Inferior parietal cortex (tissue), 1 donor: Measurements from ENCODE around the gene AKAP13.
"Not testable (repeated sequence)": the region's sequence is repeated elsewhere in the genome, so short reads cannot be mapped to it uniquely, and the experiment has no call there.

Experiments used
- DNase-seq: peaks from one replicate; pipeline ENCODE4 v3.0.0-alpha.2; 2016; ENCODE audit errors: extremely low spot score

AKAP13 gene

DNA sequence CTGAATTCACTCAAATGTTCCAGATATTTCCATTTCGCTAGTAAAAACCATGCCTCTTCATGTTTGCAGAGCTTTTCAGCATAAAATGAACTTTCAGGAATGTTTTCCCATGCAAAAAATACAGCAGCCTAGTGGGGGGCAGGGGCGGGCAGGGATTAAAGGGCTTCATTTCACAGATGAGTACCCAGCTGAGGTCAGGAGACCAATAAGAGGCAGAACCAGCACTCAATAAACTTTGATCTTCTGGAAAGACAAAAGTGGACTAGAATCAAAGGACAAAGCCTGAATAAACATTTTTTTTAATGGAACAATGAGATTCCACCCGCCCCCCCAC lies 406.3 kb downstream of the AKAP13 start:
- no peak for DNase-seq

DNA sequence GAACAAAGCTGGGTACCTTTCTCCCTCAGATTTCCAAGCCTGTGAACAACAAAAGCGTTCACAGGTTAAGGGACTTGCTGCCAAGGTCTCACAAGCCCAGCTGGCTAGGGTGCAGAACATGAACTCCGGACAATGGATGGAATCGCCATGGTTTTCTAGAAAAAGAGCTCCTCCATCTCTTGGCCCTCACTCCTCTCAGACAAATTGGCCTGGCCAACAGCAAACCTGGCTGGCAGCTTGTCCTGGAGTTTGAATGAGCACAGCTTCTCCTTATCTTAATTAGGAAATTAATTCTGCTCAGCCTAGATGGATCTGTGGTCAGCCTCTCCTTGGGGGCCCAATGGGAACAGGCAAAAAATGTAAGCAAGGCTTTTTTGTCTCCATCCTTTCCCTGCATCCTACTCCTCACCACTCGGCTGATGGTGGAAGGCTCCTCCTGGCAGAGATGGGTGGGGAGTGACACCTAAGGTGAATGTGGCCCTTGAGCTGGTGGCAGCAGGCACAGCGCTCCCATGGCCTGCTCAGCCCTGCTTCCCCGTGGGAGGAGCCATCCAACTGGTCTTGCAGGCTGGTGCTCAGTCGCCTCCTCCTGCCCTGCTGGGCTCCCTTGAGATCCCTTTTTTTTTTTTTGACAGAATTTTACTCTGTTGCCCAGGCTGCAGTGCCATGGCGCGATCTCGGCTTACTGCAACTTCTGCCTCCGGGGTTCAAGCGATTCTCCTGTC lies 408.5 kb downstream of the AKAP13 start:
- DNase-seq = no peak

DNA sequence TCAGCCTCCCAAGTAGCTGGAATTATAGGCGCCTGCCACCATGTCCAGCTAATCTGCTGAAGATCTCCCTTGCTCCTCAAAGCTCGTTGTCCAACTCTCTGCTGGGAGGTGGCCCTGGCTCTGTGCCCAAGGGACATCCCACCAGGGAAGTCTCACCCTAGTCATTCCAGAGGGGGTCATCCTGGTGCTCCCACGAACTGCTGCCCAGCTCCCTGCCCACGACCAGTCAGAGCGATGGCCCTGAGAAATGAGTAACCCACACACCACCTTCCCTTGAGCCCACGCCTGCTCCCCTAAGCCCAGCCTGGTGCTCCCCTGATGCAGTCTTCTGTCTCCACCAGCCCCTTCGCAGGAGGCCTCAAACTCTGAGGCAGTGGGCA lies 409.1 kb downstream of the AKAP13 start:
- no peak for DNase-seq

DNA sequence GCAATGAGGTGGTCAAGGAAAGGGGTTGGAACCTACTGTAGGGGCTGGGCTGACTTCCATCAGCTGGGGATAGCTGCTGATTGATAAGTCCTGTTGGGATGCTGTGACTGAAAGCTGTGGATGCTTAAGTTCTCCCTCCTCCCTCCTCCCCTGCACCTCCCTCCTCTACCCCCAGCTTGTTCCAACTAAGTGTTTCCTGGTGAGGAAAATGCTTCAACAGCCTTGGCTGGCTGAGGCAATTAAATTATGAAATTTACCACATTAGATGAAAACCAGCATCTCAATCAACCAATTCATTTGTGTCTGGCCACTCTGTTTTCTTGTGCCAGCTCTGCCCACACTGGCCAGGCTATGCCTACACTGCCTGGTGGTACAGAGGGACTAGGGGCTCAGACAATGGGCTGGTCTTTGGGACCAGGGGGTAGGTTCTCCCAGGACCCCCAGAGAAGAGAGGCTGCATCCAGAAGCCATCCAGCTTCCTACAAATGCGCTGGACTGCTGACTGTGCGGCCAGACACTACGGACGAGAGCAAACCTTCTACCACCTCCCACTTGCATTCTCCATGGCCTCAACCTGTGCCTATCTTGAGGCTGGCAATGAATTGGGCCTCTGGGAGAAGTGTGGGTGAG lies 411.8 kb downstream of the AKAP13 start:
- no peak for DNase-seq

DNA sequence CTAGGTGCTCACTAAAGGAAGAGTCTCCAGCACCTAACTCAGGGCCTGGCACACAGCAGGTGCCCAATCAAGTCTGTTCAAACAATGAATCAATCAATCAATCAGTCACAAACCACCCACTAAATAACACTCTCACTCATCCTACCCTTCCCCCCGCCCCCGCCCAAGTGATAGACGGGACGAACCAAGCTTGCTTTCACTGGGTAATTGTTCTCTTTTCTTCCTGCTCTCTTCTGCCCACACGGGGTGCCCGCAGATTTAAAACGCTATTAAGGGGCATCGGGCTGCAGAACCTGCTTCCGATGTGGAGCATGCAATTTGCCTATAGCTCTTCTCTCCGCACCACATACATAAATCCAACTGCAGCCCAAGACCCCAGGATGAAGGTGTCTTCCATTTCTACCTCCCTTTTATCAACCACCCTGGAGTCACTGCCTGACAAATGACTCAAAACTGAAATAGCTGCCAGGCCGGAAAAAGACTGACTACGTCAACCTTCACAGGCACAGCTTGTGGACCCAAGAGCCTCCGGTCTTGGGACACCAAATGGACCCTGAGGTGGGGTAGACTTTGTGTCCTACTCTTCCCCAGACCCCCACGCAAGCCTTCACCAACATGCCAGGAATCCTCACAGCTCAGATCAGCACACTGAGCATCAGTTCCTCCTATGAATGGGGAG lies 412.6 kb downstream of the AKAP13 start:
- no peak for DNase-seq

DNA sequence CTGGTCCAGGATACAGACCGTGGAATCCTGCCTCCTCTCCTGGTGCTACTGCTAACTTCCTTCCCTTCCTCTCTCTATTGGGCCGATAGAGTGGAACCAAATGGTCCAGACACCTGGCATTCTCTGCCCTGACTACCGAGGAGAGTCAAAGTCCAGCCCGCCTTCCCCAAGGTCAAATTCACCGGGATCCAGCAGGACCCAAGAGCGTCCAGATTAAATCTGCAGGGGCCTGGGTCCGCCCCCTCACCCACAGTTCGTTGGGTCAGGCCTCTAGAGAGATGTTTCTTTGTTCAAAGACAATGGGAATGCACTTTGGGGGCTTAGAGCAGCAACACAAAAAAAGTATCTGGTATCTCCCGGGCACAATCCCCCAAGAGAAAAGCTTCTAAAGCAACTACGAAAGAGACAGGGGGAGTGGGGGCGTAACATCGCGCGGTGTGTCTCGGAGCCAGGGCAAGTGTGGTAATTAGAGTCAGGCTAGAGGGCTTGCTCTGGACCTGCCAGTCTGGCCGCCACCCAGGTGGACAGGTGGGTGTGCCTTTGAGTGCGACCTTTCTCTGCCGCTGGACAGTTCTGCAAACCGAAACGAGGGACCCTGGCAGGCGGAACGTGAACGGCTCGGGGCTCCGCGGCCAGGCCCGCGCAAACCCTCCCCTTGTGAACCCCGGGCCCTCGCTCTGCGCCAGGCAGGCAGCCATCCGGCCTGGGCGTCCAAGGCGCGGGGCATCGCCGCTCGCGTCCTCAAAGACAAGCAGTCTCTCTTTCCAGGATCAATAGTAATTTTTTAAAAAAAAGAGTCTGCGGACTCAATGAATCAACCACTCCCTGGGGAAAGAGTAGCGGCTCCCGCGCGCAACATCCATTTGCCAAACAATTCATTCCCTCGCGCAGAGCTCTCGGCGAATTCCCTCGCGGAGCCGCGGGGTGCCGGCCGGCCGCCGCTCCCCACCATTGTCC lies 413.5 kb downstream of the AKAP13 start:
- no peak for DNase-seq

DNA sequence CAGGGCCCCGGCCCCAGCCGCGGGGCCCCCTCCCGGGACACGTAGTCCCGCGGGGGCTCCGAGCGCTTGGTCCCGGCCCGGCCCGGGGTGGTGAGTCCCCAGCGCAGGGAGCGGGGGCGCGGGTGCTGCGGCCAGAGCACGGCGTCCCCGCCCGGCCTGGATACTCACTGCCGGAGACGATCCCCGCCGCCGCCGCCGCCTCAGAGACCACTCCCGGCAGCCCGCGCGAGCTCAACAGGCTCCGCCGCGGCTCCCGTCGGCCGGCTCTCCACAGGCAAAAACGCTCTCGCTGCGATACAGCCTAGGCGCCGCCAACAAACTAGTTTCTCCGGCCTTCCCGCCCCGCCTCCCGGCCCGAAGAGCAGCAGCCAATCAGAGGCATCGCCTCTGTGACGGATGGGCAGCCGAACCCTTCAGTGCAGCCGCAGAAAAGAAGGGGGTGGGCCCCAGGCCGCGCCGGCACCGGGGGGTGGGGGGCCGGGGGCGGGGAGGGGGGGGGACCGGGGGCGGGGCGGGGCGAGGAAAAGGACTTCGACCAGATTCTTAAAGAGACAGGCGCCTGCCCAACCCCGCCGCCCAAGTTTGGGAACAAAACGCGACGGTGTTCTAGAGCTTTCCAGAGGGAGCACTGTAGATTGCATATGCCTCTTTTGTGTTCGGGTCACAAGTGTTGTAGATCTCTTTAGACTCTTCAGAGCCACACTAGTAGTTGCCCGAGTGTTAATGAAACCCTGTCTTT lies 414.4 kb downstream of the AKAP13 start, which contains the start of gene KLHL25:
TSS of gene KLHL25 (minus strand) at position 328 of the 739 bp plus-strand sequence. CDS start 25,115 bp downstream, outside the sequence.
- peak; percentile 92 for DNase-seq

DNA sequence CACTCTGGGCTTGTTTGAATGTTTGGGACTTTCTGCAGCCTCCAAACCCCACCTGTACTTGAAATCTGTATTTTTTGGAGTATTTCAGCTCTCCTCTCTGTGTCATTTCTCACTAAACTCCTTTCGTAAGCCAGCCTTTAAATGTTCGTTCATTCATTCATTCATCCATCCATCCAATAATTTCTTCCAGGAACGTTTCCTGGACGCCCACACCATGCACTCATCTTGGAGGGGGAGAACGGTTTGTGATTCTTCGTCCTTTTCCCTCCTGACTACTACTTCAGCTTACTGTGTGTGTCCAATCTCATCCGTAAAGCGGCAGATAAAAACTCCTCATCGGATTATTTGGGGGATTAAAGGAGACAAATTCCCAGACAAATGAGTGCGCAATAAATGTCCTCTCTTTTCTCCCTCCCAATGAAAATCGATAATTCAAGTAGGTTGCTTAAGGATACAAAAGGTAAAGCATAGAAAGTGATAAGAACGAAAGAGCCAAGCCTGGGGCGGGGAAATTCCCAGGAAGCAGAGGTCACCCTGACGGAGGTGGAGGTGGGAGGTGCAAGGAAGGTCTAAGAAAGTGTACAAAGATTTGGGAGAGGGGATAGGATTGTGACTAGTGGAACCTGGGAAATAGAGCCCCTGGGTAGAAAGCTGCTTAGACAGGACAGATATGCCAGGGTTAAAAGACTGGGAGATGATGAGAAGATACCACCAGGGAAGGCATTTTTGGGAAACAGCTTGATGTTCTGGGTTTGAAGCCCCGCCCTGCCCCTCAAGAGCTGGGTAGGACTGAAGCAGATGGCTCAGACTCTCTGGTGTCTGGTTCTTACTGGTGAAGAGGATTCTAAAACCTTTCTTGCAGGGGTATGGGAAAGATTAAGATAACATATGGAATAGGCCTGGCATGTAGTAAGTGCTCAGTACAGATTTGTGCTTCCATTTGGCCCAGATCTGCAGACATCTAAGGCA lies 415.2 kb downstream of the AKAP13 start:
- no peak for DNase-seq

DNA sequence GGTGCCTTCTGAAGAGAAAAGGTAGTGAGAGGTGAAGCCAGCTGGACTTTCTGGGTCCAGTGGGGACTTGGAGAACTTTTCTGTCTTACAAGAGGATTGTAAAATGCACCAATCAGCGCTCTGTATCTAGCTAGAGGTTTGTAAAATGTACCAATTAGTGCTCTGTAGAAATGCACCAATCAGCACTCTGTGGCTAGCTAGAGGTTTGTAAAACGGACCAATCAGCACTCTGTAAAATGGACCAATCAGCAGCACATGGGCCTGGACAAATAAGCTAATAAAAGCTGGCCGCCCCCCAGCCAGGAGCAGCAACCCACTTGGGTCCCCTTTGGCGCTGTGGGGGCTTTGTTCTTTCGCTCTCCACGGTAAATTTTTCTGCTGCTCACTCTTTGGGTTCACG lies 416.0 kb downstream of the AKAP13 start:
- DNase-seq = not testable (repeated sequence)
